Lower leg skin (tissue), 4 donors: ENCODE data around the gene TNNT2. TPM values are rescaled to one million over a fixed set of nuclear protein-coding genes. Genes with fewer than 3 reads are reported as not detected.

Source experiments
- DNase-seq, 2 donors: peaks; one replicate each; pipeline ENCODE4 v3.0.0-alpha.2; 2019; ENCODE audit warnings: low spot score in 2 of 2
- H3K4me3 ChIP-seq: fragments of 200-600 bp; sonication (generic); 2 replicates; pipeline ENCODE4 v1.5.1; 2017; ENCODE audit warnings: mild to moderate bottlenecking, low read depth; ENCODE audit not compliant: poor library complexity, severe bottlenecking
- POLR2A ChIP-seq, 2 donors: fragments of 450-650 bp; IDR thresholded peaks; one replicate each; pipeline ENCODE4 v1.6.1; 2016 to 2017; ENCODE audit warnings: antibody characterized with exemption in 2 of 2, mild to moderate bottlenecking in 1 of 2, moderate library complexity in 1 of 2
- WGBS, 2 donors: methylation state at CpG; one replicate each; pipeline ENCODE4 v1.1.5; 2018; 5-methylcytosine and 5-hydroxymethylcytosine counted together
- intact Hi-C: fragments of 100-400 bp; cut with DNase I; formaldehyde crosslinking; loops from one replicate; pipeline ENCODE4 v1.15.0; 2023; ENCODE audit warnings: low total_unique reads
- total RNA-seq, 4 donors: library from RNA; depleted of rRNA; stranded (reverse); fragments of >200 nt; gene quantifications; one replicate each; pipeline ENCODE4 v1.1.0, GENCODE V29; 2016
- TF ChIP-seq, protein P1 (sequence below), 3 donors: fragments of 450-650 bp; IDR thresholded peaks; one replicate each; pipeline ENCODE4 v1.5.1; 2016; ENCODE audit warnings: antibody characterized with exemption in 3 of 3, mild to moderate bottlenecking in 3 of 3, moderate library complexity in 2 of 3

The TNNT2 gene
- total RNA-seq, 4 donors from 2014 or later: 6.6 to 28.3 (median 20.5) TPM

- DNase-seq: no peak
- H3K4me3 ChIP-seq: no peak overlapping the region
- intact Hi-C loops: no loop called here
- TF ChIP-seq, protein P1, sequence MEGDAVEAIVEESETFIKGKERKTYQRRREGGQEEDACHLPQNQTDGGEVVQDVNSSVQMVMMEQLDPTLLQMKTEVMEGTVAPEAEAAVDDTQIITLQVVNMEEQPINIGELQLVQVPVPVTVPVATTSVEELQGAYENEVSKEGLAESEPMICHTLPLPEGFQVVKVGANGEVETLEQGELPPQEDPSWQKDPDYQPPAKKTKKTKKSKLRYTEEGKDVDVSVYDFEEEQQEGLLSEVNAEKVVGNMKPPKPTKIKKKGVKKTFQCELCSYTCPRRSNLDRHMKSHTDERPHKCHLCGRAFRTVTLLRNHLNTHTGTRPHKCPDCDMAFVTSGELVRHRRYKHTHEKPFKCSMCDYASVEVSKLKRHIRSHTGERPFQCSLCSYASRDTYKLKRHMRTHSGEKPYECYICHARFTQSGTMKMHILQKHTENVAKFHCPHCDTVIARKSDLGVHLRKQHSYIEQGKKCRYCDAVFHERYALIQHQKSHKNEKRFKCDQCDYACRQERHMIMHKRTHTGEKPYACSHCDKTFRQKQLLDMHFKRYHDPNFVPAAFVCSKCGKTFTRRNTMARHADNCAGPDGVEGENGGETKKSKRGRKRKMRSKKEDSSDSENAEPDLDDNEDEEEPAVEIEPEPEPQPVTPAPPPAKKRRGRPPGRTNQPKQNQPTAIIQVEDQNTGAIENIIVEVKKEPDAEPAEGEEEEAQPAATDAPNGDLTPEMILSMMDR (IDR thresholded peaks at IDR 0.05): no peak
- TF ChIP-seq POLR2A (IDR thresholded peaks at IDR 0.05): no peak
- WGBS, 2 donors: 55 to 67% methylated on average over 13 of the region's 13 CpGs
Observed at GRCh38 chr1:201353186-201353940, 24.1 kb downstream of the TNNT2 start.

DNA sequence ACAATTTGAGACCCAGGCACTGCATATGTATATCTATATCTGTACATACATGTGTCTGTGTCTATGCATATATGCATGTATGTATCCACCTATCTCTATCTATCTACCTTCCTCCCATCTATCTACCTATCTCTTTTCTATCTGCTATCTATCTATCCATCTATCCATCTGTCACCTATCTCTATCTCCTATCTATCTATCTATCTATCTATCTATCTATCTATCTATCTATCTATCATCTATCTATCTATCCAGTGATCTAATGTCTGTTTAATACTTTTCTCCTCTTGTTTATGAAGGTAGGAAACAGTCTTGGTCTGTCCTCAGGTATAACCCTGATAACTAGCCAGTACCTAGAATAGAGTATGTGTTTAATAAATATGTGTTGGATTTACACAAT, 25.9 kb downstream of the TNNT2 start:
- intact Hi-C loops: no loop called here
- no peak overlapping the region for H3K4me3 ChIP-seq
- DNase-seq: no peak
- TF ChIP-seq, protein P1 (IDR thresholded peaks at IDR 0.05): no peak
- TF ChIP-seq POLR2A (IDR thresholded peaks at IDR 0.05): no peak

DNA sequence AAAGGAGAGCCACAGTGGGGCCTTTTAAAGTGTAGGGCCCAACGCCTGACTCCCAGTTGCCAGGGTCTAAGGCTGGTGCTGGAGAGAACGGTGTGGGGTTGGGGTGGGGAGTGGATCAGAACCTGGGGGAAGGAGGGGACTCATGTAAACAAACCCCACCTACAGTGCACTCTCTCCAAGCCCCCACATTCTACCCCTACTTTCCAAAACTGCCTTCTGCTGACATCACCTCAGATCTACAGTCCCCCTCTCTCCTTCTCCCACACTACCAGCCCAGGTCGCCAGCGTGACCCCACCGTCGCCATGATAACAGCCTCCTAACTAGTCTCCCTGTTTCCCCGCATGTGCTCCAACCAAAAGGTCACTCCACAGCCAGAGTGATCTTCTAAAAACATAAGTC, 26.6 kb downstream of the TNNT2 start:
- WGBS, 2 donors: 81 to 85% methylated on average over 7 of the region's 7 CpGs
- intact Hi-C loops: no loop called here
- DNase-seq: no peak
- no peak overlapping the region for H3K4me3 ChIP-seq
- no peak for TF ChIP-seq POLR2A (IDR thresholded peaks at IDR 0.05)
- TF ChIP-seq, protein P1 (IDR thresholded peaks at IDR 0.05): no peak

- no peak for TF ChIP-seq POLR2A (IDR thresholded peaks at IDR 0.05)
- TF ChIP-seq, protein P1 (IDR thresholded peaks at IDR 0.05): no peak
- WGBS, 2 donors: 75 to 77% methylated on average over 2 of the region's 2 CpGs
- no peak overlapping the region for H3K4me3 ChIP-seq
- intact Hi-C loops: no loop called here
- DNase-seq: no peak
Observed at GRCh38 chr1:201350361-201350725, 27.1 kb downstream of the TNNT2 start.

DNA sequence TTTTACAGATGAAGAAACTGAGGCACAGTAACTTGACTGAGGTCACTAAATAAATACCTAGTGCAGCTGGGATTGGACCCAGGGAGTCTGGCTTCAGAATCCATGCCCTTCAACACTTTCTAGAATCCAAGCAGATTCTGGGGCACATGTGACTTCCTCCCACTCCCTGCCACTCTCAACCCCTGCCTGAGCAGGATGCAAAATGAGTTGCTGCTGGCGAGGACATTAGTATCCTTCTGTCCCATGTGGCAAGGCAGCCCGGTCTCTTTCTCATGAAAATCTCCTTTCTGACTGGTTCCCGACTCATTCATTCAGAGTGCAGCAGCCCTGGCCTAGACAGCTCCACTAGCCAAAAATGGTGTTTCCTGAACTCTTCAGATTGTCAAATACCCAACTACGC, 28.4 kb downstream of the TNNT2 start:
- H3K4me3 ChIP-seq: no peak overlapping the region
- DNase-seq: no peak
- TF ChIP-seq, protein P1 (IDR thresholded peaks at IDR 0.05): no peak
- no peak for TF ChIP-seq POLR2A (IDR thresholded peaks at IDR 0.05)
- intact Hi-C loops: no loop called here
- WGBS, 2 donors: 87 to 88% methylated on average over 4 of the region's 4 CpGs

DNA sequence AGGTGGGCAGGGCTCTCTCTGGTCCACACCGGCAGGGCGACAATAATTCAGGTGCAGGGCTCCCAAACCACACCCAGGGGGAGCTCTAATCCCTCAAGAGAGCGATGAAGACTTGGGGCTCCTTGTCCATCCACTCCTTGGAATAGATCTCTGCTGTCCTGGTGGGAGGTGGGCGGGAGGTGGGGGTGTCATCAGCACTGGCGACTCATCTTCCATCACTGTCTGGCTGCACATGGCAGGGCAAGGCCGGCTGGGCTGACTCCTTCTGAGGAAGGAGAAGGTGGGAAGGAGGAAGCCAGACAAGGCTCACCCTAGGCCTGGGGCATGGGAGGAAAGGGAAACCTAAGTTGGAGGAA, 29.3 kb downstream of the TNNT2 start:
- no peak for TF ChIP-seq POLR2A (IDR thresholded peaks at IDR 0.05)
- TF ChIP-seq, protein P1 (IDR thresholded peaks at IDR 0.05): no peak
- no peak overlapping the region for H3K4me3 ChIP-seq
- 30 to 33% methylated on average over 6 of the region's 6 CpGs for WGBS, 2 donors
- DNase-seq: no peak
- intact Hi-C loops: no loop called here
